Hematopoietic multipotent progenitor cell (in vitro differentiated cells): ENCODE results near the gene CLSTN2. TPM values are rescaled to one million over a fixed set of nuclear protein-coding genes. Genes with fewer than 3 reads are reported as not detected.
A peak's percentile ranks its signal among the peaks of the same experiment; 100 is the strongest.

Experiments
- DNase-seq, 3 donors: peaks; one replicate each; pipeline ENCODE4 v3.0.0-alpha.2; 2011 to 2015; ENCODE audit warnings: low read depth in 2 of 3, low spot score in 2 of 3
- total RNA-seq: library from RNA; depleted of rRNA; stranded (reverse); fragments of >200 nt; gene quantifications from one replicate; pipeline ENCODE4 v1.2.3, GENCODE V29; 2012

Gene CLSTN2
- total RNA-seq, 1 donor = under 0.01 TPM

GRCh38 chr3:140177943-140178342, 243.0 kb downstream of the CLSTN2 start:
- no peak for DNase-seq

GRCh38 chr3:140178482-140178881, 243.5 kb downstream of the CLSTN2 start:
- no peak for DNase-seq

- DNase-seq = no peak
Measured at GRCh38 chr3:140180603-140181002, 245.6 kb downstream of the CLSTN2 start.

DNA sequence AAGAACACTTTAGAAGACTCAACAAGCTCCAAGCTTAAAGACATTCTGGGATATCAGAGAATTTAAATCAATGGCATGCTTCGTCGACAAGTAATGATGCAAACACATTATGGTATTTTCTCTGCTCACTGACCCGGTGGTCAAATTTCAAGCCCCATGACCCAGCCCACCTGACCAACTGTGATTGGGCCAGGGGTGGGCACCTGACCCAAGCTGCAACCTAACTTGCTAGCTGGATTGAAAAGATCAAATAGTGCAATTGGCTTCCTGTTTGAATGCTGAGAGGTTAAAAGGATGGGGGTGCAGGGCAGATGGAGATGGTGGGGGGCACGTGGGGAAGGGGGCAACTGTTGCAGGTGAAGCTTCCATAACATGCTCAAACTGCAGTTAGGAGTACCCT, 250.4 kb downstream of the CLSTN2 start:
- no peak for DNase-seq

- DNase-seq = no peak
Measured at GRCh38 chr3:140186421-140186920, 251.5 kb downstream of the CLSTN2 start.

DNA sequence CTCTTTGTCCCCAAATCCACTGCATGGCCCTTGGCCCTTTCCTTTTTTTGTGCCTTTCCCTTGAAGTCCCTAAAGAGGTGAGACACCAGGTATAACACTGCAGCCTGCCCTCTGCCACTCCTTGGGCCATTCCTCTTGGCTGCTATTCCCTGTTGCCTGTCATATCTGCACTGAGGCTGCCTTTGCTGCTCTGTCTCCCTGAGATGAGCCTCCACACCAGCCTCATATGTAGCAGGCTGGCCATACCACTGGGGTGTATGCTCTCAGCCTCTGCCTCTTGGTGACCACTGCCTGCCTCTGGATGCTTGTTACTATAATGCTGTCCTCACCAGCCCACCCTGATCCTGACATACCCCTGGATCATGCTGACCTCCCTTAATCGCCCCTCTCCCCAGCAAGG, 252.0 kb downstream of the CLSTN2 start:
- no peak for DNase-seq

DNA sequence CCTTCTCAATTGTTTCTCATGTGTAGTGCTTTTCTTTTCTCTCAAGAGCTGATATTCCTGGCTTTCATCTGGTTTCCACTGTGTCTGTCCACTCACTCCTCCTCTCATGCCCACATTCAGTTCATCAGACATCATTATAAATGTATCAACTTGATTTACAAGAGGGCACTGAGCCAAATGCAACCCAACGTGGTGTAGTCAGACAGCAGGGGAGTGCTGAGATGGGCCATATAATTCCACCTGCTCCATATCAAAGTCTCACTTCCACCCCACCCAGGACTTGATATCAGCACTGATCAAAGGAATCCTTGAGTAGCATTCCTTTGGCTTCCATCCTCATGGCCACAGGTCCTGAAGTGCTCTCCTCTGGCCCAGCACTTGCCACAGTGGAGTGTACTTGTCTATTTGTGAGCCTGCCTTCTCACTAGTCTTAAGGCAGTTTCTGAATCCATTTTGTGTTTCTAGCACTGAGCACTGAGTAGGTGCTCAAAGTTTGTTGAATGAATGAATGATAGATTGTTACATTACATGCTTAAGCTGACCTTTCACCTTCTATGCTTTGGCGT, 252.8 kb downstream of the CLSTN2 start:
- no peak for DNase-seq

GRCh38 chr3:140188285-140188684, 253.3 kb downstream of the CLSTN2 start:
- DNase-seq = no peak

- no peak for DNase-seq
Measured at GRCh38 chr3:140189267-140189666, 254.3 kb downstream of the CLSTN2 start.

GRCh38 chr3:140189976-140190375, 255.0 kb downstream of the CLSTN2 start:
- no peak for DNase-seq

DNA sequence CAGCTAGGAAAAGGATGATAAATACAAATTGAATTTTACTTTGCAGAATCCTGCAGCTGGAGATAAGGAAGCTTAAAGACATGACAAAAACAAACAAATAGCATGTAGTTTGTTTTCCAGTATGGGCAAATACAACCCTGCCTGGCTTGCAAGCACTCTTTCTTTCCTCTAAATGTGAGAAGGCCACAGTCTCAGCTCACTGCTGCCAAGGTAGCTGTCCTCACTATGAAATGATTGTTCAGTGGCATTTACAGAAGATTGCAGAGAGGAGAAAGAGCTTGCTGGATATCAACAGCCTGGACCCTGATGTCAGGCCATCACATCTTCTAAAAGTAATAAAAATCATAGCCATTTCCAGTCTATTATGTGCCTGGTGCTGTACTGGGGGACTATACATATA, 262.0 kb downstream of the CLSTN2 start:
- no peak for DNase-seq

DNA sequence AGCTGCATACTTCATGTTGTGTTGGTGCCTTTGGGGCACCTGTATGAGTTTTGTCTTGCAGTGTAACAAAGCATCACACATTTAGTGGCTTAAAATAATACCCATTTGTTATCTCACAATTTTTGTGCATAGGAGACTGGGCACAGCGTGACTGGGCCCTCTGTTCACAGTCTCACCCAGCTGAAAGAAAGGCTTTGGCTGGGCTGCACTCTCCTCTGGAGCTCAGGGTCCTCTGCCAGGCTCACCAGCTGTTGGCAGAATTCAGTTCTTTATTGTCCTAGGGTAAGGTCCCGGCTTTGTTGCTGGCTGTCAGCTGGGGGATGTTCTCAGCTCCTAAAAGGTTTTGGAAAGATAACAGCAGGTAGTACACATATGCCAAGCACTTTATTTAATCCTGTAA, 263.3 kb downstream of the CLSTN2 start:
- no peak for DNase-seq

GRCh38 chr3:140199008-140199407, 264.0 kb downstream of the CLSTN2 start:
- no peak for DNase-seq

- DNase-seq = no peak
Measured at GRCh38 chr3:140199743-140200142, 264.8 kb downstream of the CLSTN2 start.

- no peak for DNase-seq
Measured at GRCh38 chr3:140203510-140203909, 268.5 kb downstream of the CLSTN2 start.

- DNase-seq = no peak
Measured at GRCh38 chr3:140204271-140204984, 269.4 kb downstream of the CLSTN2 start.

- no peak for DNase-seq
Measured at GRCh38 chr3:140205598-140205997, 270.6 kb downstream of the CLSTN2 start.

GRCh38 chr3:140206196-140207040, 271.4 kb downstream of the CLSTN2 start:
- DNase-seq = peak in 1 of 3 donors; percentile 31

DNA sequence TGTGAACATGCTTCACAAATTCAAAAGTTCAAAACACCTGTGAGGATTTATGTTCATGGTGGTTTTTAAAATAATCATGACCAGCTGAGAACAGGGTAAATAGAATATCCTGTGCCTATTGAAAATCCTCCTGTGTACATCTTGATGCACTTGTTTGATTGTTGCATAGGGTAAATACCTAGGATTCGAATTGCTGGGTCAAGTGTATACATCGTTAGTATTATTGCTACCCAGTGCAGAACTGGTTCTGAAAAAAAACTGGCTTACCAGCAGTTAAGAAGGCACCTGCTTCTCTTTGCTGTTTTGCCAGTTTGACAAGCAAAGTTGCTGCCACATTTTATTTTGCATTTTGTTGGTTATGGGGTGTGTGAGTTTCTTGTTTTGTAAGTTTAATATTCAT, 272.6 kb downstream of the CLSTN2 start:
- no peak for DNase-seq

DNA sequence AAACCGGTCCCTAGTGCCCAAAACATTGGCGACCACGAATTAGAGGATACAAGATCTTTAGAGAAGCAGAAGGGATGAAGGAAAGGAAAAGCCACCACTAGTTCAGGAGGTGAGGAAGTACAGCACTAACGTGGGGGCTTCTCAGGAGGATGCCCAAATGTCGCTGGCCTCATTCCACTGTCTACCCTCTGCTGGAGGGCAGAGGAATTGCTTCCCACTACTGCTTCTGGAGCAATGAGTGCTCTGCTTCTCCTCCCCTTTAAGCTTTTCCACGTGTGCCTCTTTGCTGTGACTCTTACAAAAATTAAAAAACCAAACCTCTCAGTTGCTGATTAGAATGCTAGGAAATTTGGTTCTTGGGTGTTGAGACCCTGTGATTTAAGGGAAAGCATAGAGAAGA, 281.3 kb downstream of the CLSTN2 start:
- peak in 1 of 3 donors; percentile 19 for DNase-seq

GRCh38 chr3:140219291-140219690, 284.3 kb downstream of the CLSTN2 start:
- DNase-seq = no peak
